ENCODE data around the gene AKR1C8. TPM values are rescaled to one million over a fixed set of nuclear protein-coding genes. Genes with fewer than 3 reads are reported as not detected.
A peak's percentile ranks its signal among the peaks of the same experiment; 100 is the strongest.

The AKR1C8 gene
- total and polyA plus RNA-seq, 2 of the 13 experiments (the other 11 are each of a cell fraction or from before 2014, with no cell fraction given), result 0.12 TPM; not detected in 1

- TF ChIP-seq CREBL2 (CRISPR knock-in tag; IDR thresholded peaks at IDR 0.05; ENCODE audit: borderline replicate concordance), result no peak
- peak; percentile 11; the same call in 1 of the 2 replicates for TF ChIP-seq GATAD2A (CRISPR knock-in tag; IDR thresholded peaks at IDR 0.05)
- TF ChIP-seq RARA (CRISPR knock-in tag; IDR thresholded peaks at IDR 0.05), result 0 out of 2 replicates have a peak, but pooled peaks have one; percentile 10
- TF ChIP-seq ZGPAT (CRISPR knock-in tag; IDR thresholded peaks at IDR 0.05), result 0 out of 2 replicates have a peak, but pooled peaks have one; percentile 13
- TF ChIP-seq HOMEZ (CRISPR knock-in tag; IDR thresholded peaks at IDR 0.05; ENCODE audit: low read depth), result 0 out of 2 replicates have a peak, but pooled peaks have one; percentile 14
- 0 out of 2 replicates have a peak, but pooled peaks have one; percentile 33 for TF ChIP-seq HBP1 (CRISPR knock-in tag; IDR thresholded peaks at IDR 0.05; ENCODE audit: low read depth)
- no peak for TF ChIP-seq WIZ (CRISPR knock-in tag; IDR thresholded peaks at IDR 0.05)
- no peak for TF ChIP-seq ZNF747 (CRISPR knock-in tag; IDR thresholded peaks at IDR 0.05; ENCODE audit: borderline replicate concordance)
- peak in 1 of 2 experiments; percentile 3; a peak in 1 of 4 replicates for TF ChIP-seq EP300 (IDR thresholded peaks at IDR 0.05; ENCODE audit: low read depth in 2 of 2, low read length in 2 of 2)
- TF ChIP-seq EP300 (CRISPR knock-in tag; IDR thresholded peaks at IDR 0.05; ENCODE audit: borderline replicate concordance), result no peak
- TF ChIP-seq FOSL2 (CRISPR knock-in tag; IDR thresholded peaks at IDR 0.05), result no peak
Measured at GRCh38 chr10:5216801-5217200, 31.9 kb upstream of the AKR1C8 start (continued).

Data from HepG2 (cell line).